DMS 273 (cell line): Measurements from ENCODE around the gene DCTD.
"Not testable (repeated sequence)": the region's sequence is repeated elsewhere in the genome, so short reads cannot be mapped to it uniquely, and the experiment has no call there.

ENCODE experiments used
- DNase-seq: peaks from one replicate; lab custom pipeline; 2025; ENCODE audit not compliant: unreplicated experiment; lab: John Stamatoyannopoulos, UW

Gene DCTD

GRCh38 chr4:182922501-182923284 lies 5.5 kb upstream of the DCTD start:
- no peak for DNase-seq

- DNase-seq = no peak
These were observed 4.4 kb upstream of the DCTD start for GRCh38 chr4:182921608-182922007.

GRCh38 chr4:182920676-182921075 lies 3.5 kb upstream of the DCTD start:
- no peak for DNase-seq

- no peak for DNase-seq
These were observed 1.7 kb upstream of the DCTD start for GRCh38 chr4:182918791-182919302.

GRCh38 chr4:182918044-182918607 lies 940 bp upstream of the DCTD start:
- DNase-seq = no peak

- peak; percentile 59 for DNase-seq
These were observed 554 bp downstream of the DCTD start for GRCh38 chr4:182916483-182917181.

- no peak for DNase-seq
These were observed 2.8 kb downstream of the DCTD start for GRCh38 chr4:182914357-182914756.

- no peak for DNase-seq
These were observed 3.6 kb downstream of the DCTD start for GRCh38 chr4:182913621-182914020.

- no peak for DNase-seq
These were observed 4.2 kb downstream of the DCTD start for GRCh38 chr4:182913036-182913435.

GRCh38 chr4:182908124-182908523 lies 9.1 kb downstream of the DCTD start:
- no peak for DNase-seq

GRCh38 chr4:182907396-182907795 lies 9.8 kb downstream of the DCTD start:
- no peak for DNase-seq

- DNase-seq = no peak
These were observed 10.4 kb downstream of the DCTD start for GRCh38 chr4:182906786-182907185.

GRCh38 chr4:182905038-182905437 lies 12.1 kb downstream of the DCTD start:
- DNase-seq = no peak

- no peak for DNase-seq
These were observed 12.9 kb downstream of the DCTD start for GRCh38 chr4:182904211-182904761.

- DNase-seq = no peak
These were observed 14.2 kb downstream of the DCTD start for GRCh38 chr4:182903013-182903412.

- DNase-seq = no peak
These were observed 15.8 kb downstream of the DCTD start for GRCh38 chr4:182901337-182901736.

GRCh38 chr4:182900021-182900420 lies 17.2 kb downstream of the DCTD start:
- not testable (repeated sequence) for DNase-seq

GRCh38 chr4:182898479-182898799 lies 18.7 kb downstream of the DCTD start:
- no peak for DNase-seq

GRCh38 chr4:182897601-182898478 lies 19.3 kb downstream of the DCTD start:
- DNase-seq = no peak

GRCh38 chr4:182896421-182896820 lies 20.8 kb downstream of the DCTD start:
- DNase-seq = no peak

- DNase-seq = no peak
These were observed 21.3 kb downstream of the DCTD start for GRCh38 chr4:182895791-182896292.
